ENCODE measurements around the gene ZFR2.

DNA sequence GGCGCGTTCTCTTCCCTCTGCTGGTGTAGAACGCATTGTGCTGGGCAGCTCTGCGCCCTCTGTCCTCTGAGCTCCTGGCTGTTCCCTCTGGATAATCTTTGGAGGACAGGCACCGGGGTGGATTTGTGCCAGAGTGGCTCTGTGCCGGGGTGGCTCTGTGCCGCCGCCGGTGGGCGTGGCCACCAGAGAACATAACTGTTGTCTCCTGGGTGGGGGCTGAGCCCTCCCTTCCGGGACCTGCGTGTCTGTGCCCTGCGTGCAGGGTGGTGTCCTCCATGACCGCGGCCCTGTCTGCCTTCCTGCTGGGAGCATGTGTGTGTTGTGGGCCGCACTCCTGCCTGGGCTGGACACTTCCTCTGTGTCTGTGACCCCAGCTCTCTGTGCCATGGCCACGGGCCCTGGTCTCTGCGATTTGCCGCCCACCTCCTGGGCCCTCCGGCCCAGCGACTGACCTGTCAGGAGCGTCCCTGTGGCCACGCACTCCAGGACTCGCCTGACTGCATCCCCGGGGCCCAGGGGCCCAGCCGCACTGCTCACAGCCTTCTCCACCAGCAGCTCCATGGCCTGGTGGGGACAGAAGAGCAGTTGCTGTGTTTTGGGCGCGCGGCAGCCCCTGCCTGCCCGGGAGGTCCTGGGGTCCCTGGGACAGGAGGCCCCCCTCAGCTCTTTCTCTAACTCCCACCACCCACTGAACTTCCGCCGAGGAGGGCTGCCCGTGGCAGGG lies 60.3 kb downstream of the ZFR2 start:
- TF ChIP-seq, protein P1, sequence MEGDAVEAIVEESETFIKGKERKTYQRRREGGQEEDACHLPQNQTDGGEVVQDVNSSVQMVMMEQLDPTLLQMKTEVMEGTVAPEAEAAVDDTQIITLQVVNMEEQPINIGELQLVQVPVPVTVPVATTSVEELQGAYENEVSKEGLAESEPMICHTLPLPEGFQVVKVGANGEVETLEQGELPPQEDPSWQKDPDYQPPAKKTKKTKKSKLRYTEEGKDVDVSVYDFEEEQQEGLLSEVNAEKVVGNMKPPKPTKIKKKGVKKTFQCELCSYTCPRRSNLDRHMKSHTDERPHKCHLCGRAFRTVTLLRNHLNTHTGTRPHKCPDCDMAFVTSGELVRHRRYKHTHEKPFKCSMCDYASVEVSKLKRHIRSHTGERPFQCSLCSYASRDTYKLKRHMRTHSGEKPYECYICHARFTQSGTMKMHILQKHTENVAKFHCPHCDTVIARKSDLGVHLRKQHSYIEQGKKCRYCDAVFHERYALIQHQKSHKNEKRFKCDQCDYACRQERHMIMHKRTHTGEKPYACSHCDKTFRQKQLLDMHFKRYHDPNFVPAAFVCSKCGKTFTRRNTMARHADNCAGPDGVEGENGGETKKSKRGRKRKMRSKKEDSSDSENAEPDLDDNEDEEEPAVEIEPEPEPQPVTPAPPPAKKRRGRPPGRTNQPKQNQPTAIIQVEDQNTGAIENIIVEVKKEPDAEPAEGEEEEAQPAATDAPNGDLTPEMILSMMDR (IDR thresholded peaks at IDR 0.05): no peak
- no peak for TF ChIP-seq POLR2A (IDR thresholded peaks at IDR 0.05)

Data from lower leg skin (tissue), 3 donors.